Raji (cell line): ENCODE results near the gene TTC38.

Source experiments
- POLR2A ChIP-seq: IDR thresholded peaks from 2 replicates; pipeline ENCODE4 v1.6.1; 2011; ENCODE audit warnings: low read depth, low read length, control low read depth; ENCODE audit not compliant: insufficient read depth

Gene TTC38

GRCh38 chr22:46240073-46240472 is 27.7 kb upstream of the TTC38 start:
- TF ChIP-seq POLR2A = no peak

GRCh38 chr22:46240506-46240905 is 27.3 kb upstream of the TTC38 start:
- TF ChIP-seq POLR2A = no peak

- TF ChIP-seq POLR2A = no peak
These were observed 26.9 kb upstream of the TTC38 start for GRCh38 chr22:46240907-46241306.

DNA sequence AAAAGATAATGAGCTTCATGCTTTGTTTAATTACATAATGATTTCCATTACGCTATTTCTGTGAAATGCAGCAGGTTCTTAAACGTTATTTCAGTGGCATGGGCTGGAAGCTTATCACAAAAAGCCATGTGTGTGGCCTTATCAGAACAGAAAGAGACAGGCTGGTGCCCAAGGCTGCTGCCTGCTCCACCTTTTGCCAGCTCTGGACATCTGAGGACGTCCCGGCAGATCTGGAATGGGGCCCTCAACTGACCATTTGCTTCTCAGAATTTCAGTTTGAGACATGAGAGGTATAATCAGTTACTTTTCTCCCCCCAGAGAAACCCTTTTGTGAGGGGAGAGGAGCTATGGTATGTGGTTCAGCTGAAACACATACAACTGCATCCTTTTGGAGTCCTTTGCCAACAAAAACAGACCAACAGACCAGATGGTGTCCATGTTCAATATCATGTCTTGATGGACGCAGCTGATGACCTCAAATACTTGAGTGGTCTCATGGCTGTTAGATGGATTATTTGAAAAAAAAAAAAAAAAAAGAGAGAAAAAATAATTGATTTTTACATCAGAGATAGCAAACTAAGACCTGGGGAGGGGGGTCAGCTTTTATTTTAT is 26.3 kb upstream of the TTC38 start:
- no peak for TF ChIP-seq POLR2A

DNA sequence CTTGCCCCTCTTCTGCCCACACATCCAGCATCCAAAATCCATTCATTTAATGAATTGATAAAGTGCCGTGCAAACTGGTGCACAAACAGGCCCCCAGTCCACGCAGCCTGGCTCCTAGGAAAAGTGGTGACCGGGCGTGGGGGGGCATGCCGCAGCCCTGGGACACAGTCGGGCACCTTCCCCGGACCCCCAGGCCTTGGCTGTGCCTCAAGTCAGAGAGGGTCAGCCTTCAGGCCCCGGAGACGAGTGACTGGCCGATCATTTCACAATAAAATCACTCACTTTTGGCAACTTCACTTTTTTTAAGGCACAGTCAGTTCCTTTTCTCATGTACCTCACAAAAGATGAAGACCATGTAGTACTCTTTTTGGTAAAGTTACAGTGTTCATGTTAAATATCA is 25.7 kb upstream of the TTC38 start:
- TF ChIP-seq POLR2A = no peak

- no peak for TF ChIP-seq POLR2A
These were observed 23.0 kb upstream of the TTC38 start for GRCh38 chr22:46244771-46245170.

GRCh38 chr22:46245511-46245910 is 22.3 kb upstream of the TTC38 start:
- no peak for TF ChIP-seq POLR2A

GRCh38 chr22:46246178-46246577 is 21.6 kb upstream of the TTC38 start:
- TF ChIP-seq POLR2A = no peak

DNA sequence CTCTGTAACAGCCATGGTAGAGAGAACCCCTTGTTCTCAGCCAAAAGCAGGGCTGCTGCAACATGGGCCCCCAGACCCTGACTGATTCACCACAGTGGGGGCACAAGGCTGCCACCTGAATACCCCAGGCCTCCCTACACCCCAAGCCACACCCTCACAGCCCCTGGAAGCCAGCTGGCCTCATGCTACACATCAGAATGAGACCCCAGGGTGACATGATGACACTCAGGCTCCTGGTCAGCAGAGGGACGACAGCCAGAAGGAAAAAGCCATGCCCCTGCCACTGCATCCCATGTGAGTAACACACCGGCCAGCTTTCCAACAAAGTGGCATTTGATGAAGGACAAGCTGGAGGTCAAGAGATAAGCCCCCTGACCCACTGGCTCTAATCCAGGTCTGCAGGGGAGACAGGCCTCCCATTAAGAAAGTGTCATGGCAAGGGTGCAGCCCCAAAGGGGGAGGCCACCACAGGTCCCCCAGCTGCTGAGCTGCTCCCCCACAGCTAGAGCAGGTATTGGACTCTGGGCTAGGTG is 20.3 kb upstream of the TTC38 start:
- no peak for TF ChIP-seq POLR2A

- peak; percentile 91 for TF ChIP-seq POLR2A
These were observed 17.6 kb upstream of the TTC38 start, which contains the start of gene CDPF1 for GRCh38 chr22:46250035-46250782. Gene CDPF1 (minus strand): TSS chr22:46250293. CDS start chr22:46248284, 2,009 bp downstream.

DNA sequence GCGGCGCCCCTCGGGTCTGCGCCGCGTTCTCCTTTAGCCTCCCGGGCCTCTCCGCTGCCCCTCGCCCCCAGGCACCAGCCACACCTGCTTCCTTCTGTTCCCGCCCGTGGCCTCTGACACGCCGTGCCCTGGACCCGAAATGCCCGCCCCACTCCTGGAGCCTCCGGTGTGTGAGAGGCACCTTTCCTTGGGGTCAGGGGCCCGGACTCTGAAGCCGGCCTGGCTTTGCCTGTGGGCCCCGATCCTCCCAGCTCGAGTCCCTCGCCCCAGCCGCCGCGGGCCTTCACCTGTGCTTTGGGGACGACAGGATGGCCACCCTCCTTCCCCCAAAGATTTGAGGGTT is 17.1 kb upstream of the TTC38 start:
- no peak for TF ChIP-seq POLR2A

DNA sequence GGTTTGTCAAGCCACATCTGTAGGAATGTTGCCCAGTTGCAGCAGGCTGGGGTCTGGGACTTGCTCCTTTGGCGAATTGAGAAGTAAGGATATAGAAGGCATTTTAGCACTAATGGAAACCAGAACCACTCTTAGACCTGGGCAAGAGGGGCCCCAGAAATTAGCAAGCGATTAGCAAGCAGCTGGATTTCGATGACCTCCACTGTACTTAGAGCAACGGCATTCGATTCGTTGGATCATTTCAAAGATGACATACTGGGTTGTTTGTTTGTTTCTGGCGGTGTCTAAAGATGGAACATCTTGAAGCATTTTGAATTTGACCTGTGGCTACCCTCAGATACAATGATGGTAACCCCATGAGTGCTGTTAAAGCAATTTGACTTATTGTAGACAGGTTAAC is 16.5 kb upstream of the TTC38 start:
- no peak for TF ChIP-seq POLR2A

- no peak for TF ChIP-seq POLR2A
These were observed 15.9 kb upstream of the TTC38 start for GRCh38 chr22:46251816-46252380.

DNA sequence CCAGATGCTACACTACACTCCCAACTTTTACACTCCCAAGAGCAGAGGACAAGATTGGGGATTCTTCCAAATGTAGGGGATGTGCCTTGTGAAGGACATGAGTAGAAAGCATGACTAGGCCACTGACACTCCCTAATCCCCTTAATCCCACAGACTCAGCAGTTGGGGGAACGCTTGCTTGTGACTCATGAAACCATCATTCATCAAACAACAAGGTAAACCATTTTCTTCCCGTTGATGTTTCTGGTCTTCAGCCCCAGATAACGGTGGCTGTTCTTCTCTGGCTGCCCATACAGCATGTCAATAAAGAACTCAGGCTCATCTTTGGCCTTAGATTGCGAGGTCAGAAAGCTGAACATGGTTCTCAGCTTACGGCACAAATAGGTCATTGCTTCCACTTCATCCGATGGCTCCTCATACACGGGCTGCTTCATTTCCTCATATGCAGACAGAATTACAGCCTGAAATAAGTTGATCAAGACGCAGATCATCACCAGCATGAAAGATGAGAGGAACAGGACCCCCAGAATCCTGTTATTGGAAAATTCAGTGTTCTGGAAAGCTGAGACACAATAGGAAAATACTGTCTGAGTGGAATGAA is 11.3 kb upstream of the TTC38 start:
- TF ChIP-seq POLR2A = no peak

DNA sequence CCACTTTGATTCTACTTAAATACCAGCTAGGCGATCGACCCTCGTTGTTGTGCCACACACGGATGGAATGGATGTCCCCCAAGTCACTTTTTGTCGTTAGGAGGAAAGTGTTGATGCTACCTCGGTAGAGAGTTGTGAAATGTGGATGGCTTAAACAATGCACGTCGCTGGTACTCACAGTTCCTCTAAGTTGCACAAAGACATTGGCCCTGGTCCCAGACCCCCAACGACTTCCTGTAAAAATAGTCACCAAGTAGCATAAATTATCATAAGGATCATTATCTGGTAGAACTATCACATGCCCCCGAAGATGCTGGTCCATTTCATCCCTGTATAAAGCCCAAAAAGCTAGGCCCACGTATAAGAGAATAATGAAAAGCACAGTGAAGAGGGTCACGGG is 8.4 kb upstream of the TTC38 start:
- no peak for TF ChIP-seq POLR2A

GRCh38 chr22:46260038-46260437 is 7.8 kb upstream of the TTC38 start:
- no peak for TF ChIP-seq POLR2A
